Panc1 (cell line): ENCODE data around the gene IL24. TPM values are rescaled to one million over a fixed set of nuclear protein-coding genes. Genes with fewer than 3 reads are reported as not detected.

ENCODE experiments used
- ATAC-seq: fragments of 200-7000 bp; cut with Tn5 transposase; 2 replicates; pipeline ENCODE4 v1.9.1; 2020; ENCODE audit warnings: mild to moderate bottlenecking, moderate library complexity
- BruUV-seq: library from RNA; stranded (reverse); fragments of 400-500 nt; replicated peaks from 2 replicates; lab custom pipeline; 2021; lab: Mats Ljungman, UMichigan
- CTCF ChIA-PET: fragments of 300-600 bp; sonication (Branson Sonifier 250); formaldehyde crosslinking; loops from one replicate; lab custom pipeline; 2022; ENCODE audit warnings: antibody characterized with exemption; lab: Charles Lee
- POLR2A ChIA-PET: fragments of 300-600 bp; sonication (Branson Sonifier 250); formaldehyde crosslinking; loops from one replicate; lab custom pipeline; 2022; ENCODE audit warnings: antibody characterized with exemption; lab: Charles Lee
- DNase-seq: peaks from one replicate; pipeline ENCODE4 v3.0.0-alpha.2; 2010; ENCODE audit warnings: low read depth, low spot score
- H3K27ac ChIP-seq: 2 replicates; pipeline ENCODE4 v1.5.1; 2011; ENCODE audit warnings: mild to moderate bottlenecking, low read length, inconsistent platforms
- H3K27me3 ChIP-seq: fragments of 200-500 bp; sonication (Bioruptor generic); 2 replicates; pipeline ENCODE4 v1.6.0; 2014; ENCODE audit warnings: low read length, inconsistent platforms; ENCODE audit not compliant: control insufficient read depth, insufficient read depth
- H3K36me3 ChIP-seq: fragments of 200-500 bp; sonication (Bioruptor generic); 2 replicates; pipeline ENCODE4 v1.5.1; 2014; ENCODE audit warnings: inconsistent platforms, mild to moderate bottlenecking, low read length, moderate library complexity; ENCODE audit not compliant: control insufficient read depth, insufficient read depth
- H3K4me1 ChIP-seq: 2 replicates; pipeline ENCODE4 v1.5.1; 2011; ENCODE audit warnings: inconsistent platforms, mild to moderate bottlenecking, low read length, moderate library complexity; ENCODE audit not compliant: control insufficient read depth, insufficient read depth
- H3K4me3 ChIP-seq, 2 experiments: 2 replicates each; pipeline ENCODE4 v1.5.1; 2011 to 2012; ENCODE audit warnings: low read depth in 2 of 2, low read length in 2 of 2, mild to moderate bottlenecking in 2 of 2, inconsistent platforms in 1 of 2, moderate library complexity in 1 of 2
- H3K9me3 ChIP-seq: fragments of 200-500 bp; sonication (Bioruptor generic); 2 replicates; pipeline ENCODE4 v1.5.1; 2014; ENCODE audit warnings: low read depth, mild to moderate bottlenecking, inconsistent platforms, low read length, moderate library complexity; ENCODE audit not compliant: control insufficient read depth, insufficient read depth
- CTCF ChIP-seq: fragments of 450-650 bp; IDR thresholded peaks from 2 replicates; pipeline ENCODE4 v1.5.1; 2017; ENCODE audit warnings: mild to moderate bottlenecking
- POLR2AphosphoS5 ChIP-seq: IDR thresholded peaks from 2 replicates; pipeline ENCODE4 v1.6.1; 2012; ENCODE audit warnings: mild to moderate bottlenecking, low read depth, low read length, moderate library complexity
- SIN3A ChIP-seq: IDR thresholded peaks from 2 replicates; pipeline ENCODE4 v1.6.1; 2012; ENCODE audit warnings: low read depth, mild to moderate bottlenecking, low read length, moderate library complexity, borderline replicate concordance; ENCODE audit not compliant: insufficient read depth
- TCF7L2 ChIP-seq: IDR thresholded peaks from 2 replicates; pipeline ENCODE4 v1.6.1; 2011; ENCODE audit warnings: mild to moderate bottlenecking, low read depth, low read length, inconsistent platforms
- in situ Hi-C: cut with HindIII; loops from 2 replicates; pipeline ENCODE4 v1.10.0; 2016; ENCODE audit warnings: low sequenced_read_pairs, low pct_unique_long_range_greater_than_20kb
- intact Hi-C: fragments of 100-400 bp; cut with micrococcal nuclease; formaldehyde crosslinking; loops from one replicate; pipeline ENCODE4 v1.10.0; 2022; ENCODE audit not compliant: unreplicated experiment
- total RNA-seq: library from RNA; stranded (reverse); gene quantifications from one replicate; pipeline ENCODE4 v1.2.1, GENCODE V29; 2021; ENCODE audit not compliant: unreplicated experiment
- TF ChIP-seq, protein P1 (sequence below), 2 experiments: IDR thresholded peaks; 2 replicates each; pipeline ENCODE4 v1.6.1; 2011 to 2012; ENCODE audit warnings: low read depth in 2 of 2, control low read depth in 1 of 2, low read length in 1 of 2, mild to moderate bottlenecking in 1 of 2, moderate library complexity in 1 of 2; ENCODE audit not compliant: insufficient read depth in 1 of 2

Gene IL24
- total RNA-seq, 1 experiment from 2014 or later = not detected

DNA sequence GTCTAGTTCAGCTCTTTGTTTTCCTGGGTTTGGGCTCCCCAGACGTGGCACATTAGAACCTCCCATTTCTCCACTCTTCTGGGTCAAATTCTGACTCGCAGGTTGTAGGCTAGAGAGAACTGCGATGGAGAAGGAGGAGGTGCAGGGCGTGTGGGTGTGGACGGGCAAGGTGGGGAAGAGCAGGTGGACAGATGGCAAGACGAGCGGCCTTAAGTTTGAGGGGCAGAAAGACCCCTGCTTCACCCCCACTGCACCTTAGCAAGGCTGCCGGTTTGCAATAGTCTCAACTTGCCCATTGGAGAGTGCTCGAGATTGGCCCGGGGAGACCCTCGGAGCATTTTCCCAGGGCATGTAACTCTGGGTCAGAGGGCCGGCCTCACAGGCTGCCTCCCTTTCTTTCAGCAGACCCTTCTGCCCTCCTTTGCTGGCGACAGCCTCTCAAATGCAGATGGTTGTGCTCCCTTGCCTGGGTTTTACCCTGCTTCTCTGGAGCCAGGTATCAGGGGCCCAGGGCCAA lies 1.7 kb downstream of the IL24 start:
- in situ Hi-C loops (no loop called here), intact Hi-C loops (no loop called here)
- no TSS peak for BruUV-seq
- ChIA-PET CTCF (no interaction called here), POLR2A (no interaction called here)
- no peaks in the 10 kb centered on the region; the same call in 1 of the 2 replicates for H3K27me3 ChIP-seq
- DNase-seq (no peak), ATAC-seq (no peak)
- no peaks in the 10 kb centered on the region for H3K36me3 ChIP-seq
- H3K4me3 ChIP-seq = no peak overlapping the region
- no peak overlapping the region for H3K27ac ChIP-seq
- TF ChIP-seq CTCF = no peak
- TF ChIP-seq, protein P1, sequence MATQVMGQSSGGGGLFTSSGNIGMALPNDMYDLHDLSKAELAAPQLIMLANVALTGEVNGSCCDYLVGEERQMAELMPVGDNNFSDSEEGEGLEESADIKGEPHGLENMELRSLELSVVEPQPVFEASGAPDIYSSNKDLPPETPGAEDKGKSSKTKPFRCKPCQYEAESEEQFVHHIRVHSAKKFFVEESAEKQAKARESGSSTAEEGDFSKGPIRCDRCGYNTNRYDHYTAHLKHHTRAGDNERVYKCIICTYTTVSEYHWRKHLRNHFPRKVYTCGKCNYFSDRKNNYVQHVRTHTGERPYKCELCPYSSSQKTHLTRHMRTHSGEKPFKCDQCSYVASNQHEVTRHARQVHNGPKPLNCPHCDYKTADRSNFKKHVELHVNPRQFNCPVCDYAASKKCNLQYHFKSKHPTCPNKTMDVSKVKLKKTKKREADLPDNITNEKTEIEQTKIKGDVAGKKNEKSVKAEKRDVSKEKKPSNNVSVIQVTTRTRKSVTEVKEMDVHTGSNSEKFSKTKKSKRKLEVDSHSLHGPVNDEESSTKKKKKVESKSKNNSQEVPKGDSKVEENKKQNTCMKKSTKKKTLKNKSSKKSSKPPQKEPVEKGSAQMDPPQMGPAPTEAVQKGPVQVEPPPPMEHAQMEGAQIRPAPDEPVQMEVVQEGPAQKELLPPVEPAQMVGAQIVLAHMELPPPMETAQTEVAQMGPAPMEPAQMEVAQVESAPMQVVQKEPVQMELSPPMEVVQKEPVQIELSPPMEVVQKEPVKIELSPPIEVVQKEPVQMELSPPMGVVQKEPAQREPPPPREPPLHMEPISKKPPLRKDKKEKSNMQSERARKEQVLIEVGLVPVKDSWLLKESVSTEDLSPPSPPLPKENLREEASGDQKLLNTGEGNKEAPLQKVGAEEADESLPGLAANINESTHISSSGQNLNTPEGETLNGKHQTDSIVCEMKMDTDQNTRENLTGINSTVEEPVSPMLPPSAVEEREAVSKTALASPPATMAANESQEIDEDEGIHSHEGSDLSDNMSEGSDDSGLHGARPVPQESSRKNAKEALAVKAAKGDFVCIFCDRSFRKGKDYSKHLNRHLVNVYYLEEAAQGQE (IDR thresholded peaks at IDR 0.05; ENCODE audit: insufficient read depth in 1 of 2, low read depth in 2 of 2, low read length in 1 of 2) = no peak
- TF ChIP-seq POLR2AphosphoS5 = no peak
- no peak for TF ChIP-seq TCF7L2
- TF ChIP-seq SIN3A = no peak
- no peaks in the 10 kb centered on the region for H3K4me1 ChIP-seq
- no peaks in the 10 kb centered on the region for H3K9me3 ChIP-seq

DNA sequence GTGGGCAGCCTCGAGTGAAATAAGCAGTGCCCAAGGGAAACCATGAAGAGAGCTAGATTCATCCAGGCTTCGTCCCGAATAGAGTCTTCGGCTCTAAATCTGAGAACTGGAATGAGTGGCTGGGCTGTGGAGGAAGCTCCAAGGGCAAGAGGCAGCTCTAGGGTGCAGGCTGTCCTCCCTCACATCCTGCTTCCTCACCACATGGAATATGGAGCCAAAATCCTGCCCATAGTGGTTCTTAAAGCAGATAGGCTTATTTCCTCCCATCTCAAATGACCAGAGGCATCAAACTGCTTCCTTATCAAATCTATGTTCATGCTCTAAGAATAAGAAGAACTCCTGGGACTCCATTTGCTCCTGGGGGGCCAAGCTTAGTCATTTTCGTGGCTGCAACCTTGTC lies 2.5 kb downstream of the IL24 start:
- ChIA-PET CTCF (interaction anchor here (0.6 kb wide), 1 partner anchor 165 kb away, joined by 4 read pairs; no protein-coding TSS in a partner anchor), POLR2A (no interaction called here)
- TF ChIP-seq, protein P1 (IDR thresholded peaks at IDR 0.05; ENCODE audit: insufficient read depth in 1 of 2, low read depth in 2 of 2, low read length in 1 of 2) = no peak
- TF ChIP-seq TCF7L2 (no peak), SIN3A (no peak), POLR2AphosphoS5 (no peak), CTCF (no peak)
- BruUV-seq = no TSS peak
- Histone ChIP-seq H3K27me3 (no peaks in the 10 kb centered on the region; the same call in 1 of the 2 replicates), H3K4me1 (no peaks in the 10 kb centered on the region), H3K36me3 (no peaks in the 10 kb centered on the region), H3K4me3 (no peak overlapping the region), H3K27ac (no peak overlapping the region), H3K9me3 (no peaks in the 10 kb centered on the region)
- no peak for ATAC-seq
- intact Hi-C loops = no loop called here
- DNase-seq = no peak
- in situ Hi-C loops = no loop called here
